ENCODE measurements around the gene KRTAP12-1. TPM values are rescaled to one million over a fixed set of nuclear protein-coding genes. Genes with fewer than 3 reads are reported as not detected.

KRTAP12-1 gene
- total and polyA plus RNA-seq, 3 donors from 2014 or later = not detected

GRCh38 chr21:44637018-44637850 is 44.7 kb downstream of the KRTAP12-1 start, which contains the start of gene KRTAP10-10:
TSS of gene KRTAP10-10 (plus strand) at chr21:44637356. CDS start at chr21:44637418, 62 bp downstream.
- H3K27me3 ChIP-seq = no peaks in the 10 kb centered on the region
- no peaks in the 10 kb centered on the region for H3K36me3 ChIP-seq (ENCODE audit: low read depth, missing control alignments)
- H3K4me3 ChIP-seq = no peak within 1 kb of the TSS
- no peaks in the 10 kb centered on the region for H3K9me3 ChIP-seq
- intact Hi-C loops (cut with DNase I; ENCODE audit: low total_unique reads) = no loop called here
- DNase-seq = no peak
- no peaks in the 10 kb centered on the region for H3K4me1 ChIP-seq
- WGBS, 2 donors = 57 to 60% methylated on average over 13 to 19 of the region's 21 CpGs
- H3K27ac ChIP-seq = no peak within 1 kb of the TSS
- TF ChIP-seq CTCF (IDR thresholded peaks at IDR 0.05) (no peak), POLR2A (IDR thresholded peaks at IDR 0.05) (no peak)

- TF ChIP-seq POLR2A (IDR thresholded peaks at IDR 0.05) (no peak), CTCF (IDR thresholded peaks at IDR 0.05) (no peak)
- intact Hi-C loops (cut with DNase I; ENCODE audit: low total_unique reads) = no loop called here
- 76 to 79% methylated on average over 15 of the region's 15 CpGs for WGBS, 2 donors
- no peaks in the 10 kb centered on the region for H3K27me3 ChIP-seq
- H3K27ac ChIP-seq = no peak overlapping the region
- no peaks in the 10 kb centered on the region for H3K4me1 ChIP-seq
- H3K9me3 ChIP-seq = no peaks in the 10 kb centered on the region
- H3K36me3 ChIP-seq (ENCODE audit: low read depth, missing control alignments) = no peaks in the 10 kb centered on the region
- DNase-seq = no peak
- no peak overlapping the region for H3K4me3 ChIP-seq
Observed at GRCh38 chr21:44636209-44637017, 45.5 kb downstream of the KRTAP12-1 start.

- Histone ChIP-seq H3K36me3 (ENCODE audit: low read depth, missing control alignments) (no peaks in the 10 kb centered on the region), H3K27ac (no peak overlapping the region), H3K9me3 (no peaks in the 10 kb centered on the region), H3K4me3 (no peak overlapping the region), H3K27me3 (no peaks in the 10 kb centered on the region), H3K4me1 (no peaks in the 10 kb centered on the region)
- intact Hi-C loops (cut with DNase I; ENCODE audit: low total_unique reads) = no loop called here
- 89 to 92% methylated on average over 1 of the region's 1 CpG for WGBS, 2 donors
- TF ChIP-seq CTCF (IDR thresholded peaks at IDR 0.05) (no peak), POLR2A (IDR thresholded peaks at IDR 0.05) (no peak)
- no peak for DNase-seq
Observed at GRCh38 chr21:44632067-44632466, 49.9 kb downstream of the KRTAP12-1 start.

Small RNA genes within 50 kb of the gene (small RNA-seq; reads per million reads assigned to genes)
- 0 reads per million in 2 donors for gene KRTAP12-6P

Other genes starting within 250 kb of the KRTAP12-1 start
- gene LRRC3, start 226.7 kb downstream of the KRTAP12-1 start, total RNA-seq = 10 to 100 TPM in 1 of 2 donors, 1 to 10 TPM in 1; 8.3 to 11.8 TPM
- gene LRRC3, start 226.7 kb downstream of the KRTAP12-1 start, polyA plus RNA-seq (ENCODE audit: insufficient read depth, low read depth, low replicate concordance) = 4.9 TPM
- not detected for gene KRTAP10-1, start 142.0 kb downstream of the KRTAP12-1 start, total RNA-seq
- gene KRTAP10-1, start 142.0 kb downstream of the KRTAP12-1 start, polyA plus RNA-seq (ENCODE audit: insufficient read depth, low read depth, low replicate concordance) = not detected
- gene KRTAP10-2, start 130.7 kb downstream of the KRTAP12-1 start, total RNA-seq = not detected
- gene KRTAP10-2, start 130.7 kb downstream of the KRTAP12-1 start, polyA plus RNA-seq (ENCODE audit: insufficient read depth, low read depth, low replicate concordance) = not detected
- gene KRTAP10-3, start 123.4 kb downstream of the KRTAP12-1 start, total RNA-seq = not detected
- not detected for gene KRTAP10-3, start 123.4 kb downstream of the KRTAP12-1 start, polyA plus RNA-seq (ENCODE audit: insufficient read depth, low read depth, low replicate concordance)
- under 1 TPM in 1 of 2 donors, not detected in 1; 0.24 TPM for gene KRTAP10-4, start 108.4 kb downstream of the KRTAP12-1 start, total RNA-seq
- not detected for gene KRTAP10-4, start 108.4 kb downstream of the KRTAP12-1 start, polyA plus RNA-seq (ENCODE audit: insufficient read depth, low read depth, low replicate concordance)
- not detected for gene KRTAP10-5, start 101.6 kb downstream of the KRTAP12-1 start, total RNA-seq
- not detected for gene KRTAP10-5, start 101.6 kb downstream of the KRTAP12-1 start, polyA plus RNA-seq (ENCODE audit: insufficient read depth, low read depth, low replicate concordance)
- gene KRTAP10-6, start 89.7 kb downstream of the KRTAP12-1 start, total RNA-seq = not detected
- not detected for gene KRTAP10-6, start 89.7 kb downstream of the KRTAP12-1 start, polyA plus RNA-seq (ENCODE audit: insufficient read depth, low read depth, low replicate concordance)
- gene KRTAP10-7, start 81.6 kb downstream of the KRTAP12-1 start, total RNA-seq = under 1 TPM in 1 of 2 donors, not detected in 1; 0.31 TPM
- not detected for gene KRTAP10-7, start 81.6 kb downstream of the KRTAP12-1 start, polyA plus RNA-seq (ENCODE audit: insufficient read depth, low read depth, low replicate concordance)
- not detected for gene KRTAP10-8, start 70.1 kb downstream of the KRTAP12-1 start, total RNA-seq
- not detected for gene KRTAP10-8, start 70.1 kb downstream of the KRTAP12-1 start, polyA plus RNA-seq (ENCODE audit: insufficient read depth, low read depth, low replicate concordance)
- not detected for gene KRTAP10-9, start 55.1 kb downstream of the KRTAP12-1 start, total RNA-seq
- gene KRTAP10-9, start 55.1 kb downstream of the KRTAP12-1 start, polyA plus RNA-seq (ENCODE audit: insufficient read depth, low read depth, low replicate concordance) = not detected
- not detected for gene KRTAP10-10, start 44.8 kb downstream of the KRTAP12-1 start, total RNA-seq
- gene KRTAP10-10, start 44.8 kb downstream of the KRTAP12-1 start, polyA plus RNA-seq (ENCODE audit: insufficient read depth, low read depth, low replicate concordance) = not detected
- gene KRTAP10-11, start 35.7 kb downstream of the KRTAP12-1 start, total RNA-seq = under 1 TPM in 1 of 2 donors, not detected in 1; 0.37 TPM
- not detected for gene KRTAP10-11, start 35.7 kb downstream of the KRTAP12-1 start, polyA plus RNA-seq (ENCODE audit: insufficient read depth, low read depth, low replicate concordance)
- not detected for gene KRTAP12-4, start 27.5 kb downstream of the KRTAP12-1 start, total RNA-seq
- not detected for gene KRTAP12-4, start 27.5 kb downstream of the KRTAP12-1 start, polyA plus RNA-seq (ENCODE audit: insufficient read depth, low read depth, low replicate concordance)
- gene KRTAP12-3, start 24.2 kb downstream of the KRTAP12-1 start, total RNA-seq = not detected
- not detected for gene KRTAP12-3, start 24.2 kb downstream of the KRTAP12-1 start, polyA plus RNA-seq (ENCODE audit: insufficient read depth, low read depth, low replicate concordance)
- under 1 TPM in 1 of 2 donors, not detected in 1; 0.79 TPM for gene KRTAP12-2, start 15.2 kb downstream of the KRTAP12-1 start, total RNA-seq
- gene KRTAP12-2, start 15.2 kb downstream of the KRTAP12-1 start, polyA plus RNA-seq (ENCODE audit: insufficient read depth, low read depth, low replicate concordance) = not detected
- not detected for gene KRTAP10-12, start 15.0 kb upstream of the KRTAP12-1 start, total RNA-seq
- not detected for gene KRTAP10-12, start 15.0 kb upstream of the KRTAP12-1 start, polyA plus RNA-seq (ENCODE audit: insufficient read depth, low read depth, low replicate concordance)
- gene TSPEAR, start 29.4 kb upstream of the KRTAP12-1 start, total RNA-seq = under 1 TPM; 0.55 to 0.62 TPM
- 0.53 TPM for gene TSPEAR, start 29.4 kb upstream of the KRTAP12-1 start, polyA plus RNA-seq (ENCODE audit: insufficient read depth, low read depth, low replicate concordance)
- gene UBE2G2, start 119.7 kb upstream of the KRTAP12-1 start, total RNA-seq = 10 to 100 TPM; 73.6 to 82.8 TPM
- 38.9 TPM for gene UBE2G2, start 119.7 kb upstream of the KRTAP12-1 start, polyA plus RNA-seq (ENCODE audit: insufficient read depth, low read depth, low replicate concordance)
- gene SUMO3, start 135.9 kb upstream of the KRTAP12-1 start, total RNA-seq = 10 to 100 TPM; 69.9 to 87.9 TPM
- 93.0 TPM for gene SUMO3, start 135.9 kb upstream of the KRTAP12-1 start, polyA plus RNA-seq (ENCODE audit: insufficient read depth, low read depth, low replicate concordance)
- 100 to 1,000 TPM; 190 to 195 TPM for gene PTTG1IP, start 191.5 kb upstream of the KRTAP12-1 start, total RNA-seq
- gene PTTG1IP, start 191.5 kb upstream of the KRTAP12-1 start, polyA plus RNA-seq (ENCODE audit: insufficient read depth, low read depth, low replicate concordance) = 171 TPM
- gene ITGB2, start 238.7 kb upstream of the KRTAP12-1 start, total RNA-seq = 10 to 100 TPM in 1 of 2 donors, 1 to 10 TPM in 1; 5.6 to 29.5 TPM
- gene ITGB2, start 238.7 kb upstream of the KRTAP12-1 start, polyA plus RNA-seq (ENCODE audit: insufficient read depth, low read depth, low replicate concordance) = 27.4 TPM

Data from testis (tissue), 3 donors.